Measurements from ENCODE around the gene CLIP3.
"Not testable (repeated sequence)": the region's sequence is repeated elsewhere in the genome, so short reads cannot be mapped to it uniquely, and the experiment has no call there.

Gene CLIP3

GRCh38 chr19:36032251-36033104, at the start of gene CLIP3:
Gene CLIP3 (minus strand): TSS chr19:36032873. CDS start chr19:36032357, 516 bp downstream.
- peak; percentile 79 for DNase-seq

- no peak for DNase-seq
Measured at GRCh38 chr19:36081894-36082293, 49.2 kb upstream of the CLIP3 start.

GRCh38 chr19:36081385-36081784, 48.7 kb upstream of the CLIP3 start:
- DNase-seq = no peak

GRCh38 chr19:36079389-36079945, 46.8 kb upstream of the CLIP3 start:
- DNase-seq = no peak

DNA sequence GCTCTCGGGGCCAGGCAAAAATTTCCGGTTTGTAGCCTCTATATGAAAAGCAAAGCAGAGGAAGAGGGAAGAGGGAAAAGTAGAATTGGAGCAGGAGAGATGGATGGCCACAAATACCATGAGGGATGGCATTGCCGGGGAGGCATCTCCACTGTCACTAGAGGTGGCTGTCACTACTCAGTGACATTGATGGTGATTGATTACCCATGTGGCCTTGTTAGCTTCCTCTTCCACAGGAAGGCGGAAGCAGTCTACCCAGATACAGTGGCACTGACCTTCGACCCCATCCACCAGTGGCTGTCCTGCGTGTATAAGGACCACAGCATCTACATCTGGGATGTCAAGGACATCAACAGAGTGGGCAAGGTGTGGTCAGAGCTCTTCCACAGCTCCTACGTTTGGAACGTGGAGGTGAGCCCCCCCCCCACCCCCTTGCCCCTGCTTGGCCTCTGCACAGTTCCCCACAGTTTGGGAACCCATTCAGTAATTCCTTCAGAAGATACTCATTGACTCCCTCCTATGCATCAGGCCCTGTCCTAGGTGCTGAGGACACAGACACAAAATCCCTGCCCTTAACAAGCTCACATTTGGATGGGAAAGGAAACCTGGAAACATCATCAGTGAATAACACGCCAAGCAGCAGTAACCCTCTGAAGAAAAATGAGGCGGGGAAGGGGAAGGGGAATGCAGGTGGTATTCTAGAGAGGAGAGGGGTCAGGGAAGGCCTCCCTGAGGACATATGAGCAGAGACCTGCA, 40.6 kb upstream of the CLIP3 start:
- DNase-seq = no peak

DNA sequence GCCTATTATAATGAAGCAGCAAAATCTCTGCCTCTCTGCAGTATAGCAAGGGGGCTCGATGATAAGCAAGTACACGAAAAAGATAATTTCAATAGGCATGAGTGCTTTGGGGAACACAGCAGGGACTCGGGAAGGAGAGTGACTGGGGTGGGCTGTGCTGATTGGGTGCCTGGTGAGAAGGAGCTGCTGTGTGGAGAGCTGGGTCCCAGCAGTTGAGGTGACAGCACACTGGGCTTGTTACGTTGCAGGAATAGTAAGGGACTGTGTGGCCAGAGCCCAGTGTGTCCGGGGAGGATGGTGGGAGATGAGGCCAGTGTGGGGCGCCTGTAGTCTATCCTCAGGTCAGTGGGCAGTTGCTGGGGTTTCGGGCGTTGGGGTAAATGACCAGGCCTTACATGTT, 39.4 kb upstream of the CLIP3 start:
- DNase-seq = no peak

- not testable (repeated sequence) for DNase-seq
Measured at GRCh38 chr19:36068810-36069499, 36.3 kb upstream of the CLIP3 start.

DNA sequence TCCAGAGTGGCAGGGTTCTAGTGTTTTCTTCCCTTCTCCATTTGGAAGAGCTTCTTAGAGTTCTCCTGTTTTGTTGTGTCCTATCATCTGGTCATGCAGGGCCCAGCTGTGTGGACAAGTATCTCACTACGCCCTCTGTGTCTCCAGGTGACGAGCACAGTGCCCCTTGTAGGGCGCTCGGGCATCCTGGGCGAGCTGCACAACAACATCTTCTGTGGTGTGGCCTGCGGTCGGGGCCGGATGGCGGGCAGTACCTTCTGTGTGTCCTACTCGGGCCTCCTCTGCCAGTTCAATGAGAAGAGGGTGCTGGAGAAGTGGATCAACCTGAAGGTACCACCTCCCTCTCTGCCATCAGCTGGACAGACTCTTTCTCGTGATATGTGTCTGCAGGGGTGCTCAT, 35.0 kb upstream of the CLIP3 start:
- DNase-seq = no peak

DNA sequence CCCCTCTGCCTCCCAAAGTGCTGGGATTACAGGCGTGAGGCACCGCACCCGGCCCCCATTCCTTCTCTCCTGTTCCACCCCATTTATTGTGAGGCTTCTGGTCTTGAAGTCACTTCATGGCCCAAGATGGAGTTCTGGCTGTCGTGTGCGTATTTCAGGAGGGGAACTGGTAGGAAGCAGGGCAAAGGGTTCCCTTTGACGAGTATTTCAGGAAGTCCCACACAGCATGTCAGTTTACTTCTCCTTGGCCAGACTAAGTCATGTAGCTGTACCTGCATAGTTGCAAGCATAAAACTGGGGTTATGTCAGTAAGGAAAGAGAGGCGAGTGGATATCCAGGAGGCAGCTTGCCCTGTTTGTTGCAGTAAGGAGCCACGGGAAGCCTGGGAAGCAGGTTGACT, 32.2 kb upstream of the CLIP3 start:
- DNase-seq = no peak

GRCh38 chr19:36061367-36061766, 28.7 kb upstream of the CLIP3 start:
- DNase-seq = no peak

DNA sequence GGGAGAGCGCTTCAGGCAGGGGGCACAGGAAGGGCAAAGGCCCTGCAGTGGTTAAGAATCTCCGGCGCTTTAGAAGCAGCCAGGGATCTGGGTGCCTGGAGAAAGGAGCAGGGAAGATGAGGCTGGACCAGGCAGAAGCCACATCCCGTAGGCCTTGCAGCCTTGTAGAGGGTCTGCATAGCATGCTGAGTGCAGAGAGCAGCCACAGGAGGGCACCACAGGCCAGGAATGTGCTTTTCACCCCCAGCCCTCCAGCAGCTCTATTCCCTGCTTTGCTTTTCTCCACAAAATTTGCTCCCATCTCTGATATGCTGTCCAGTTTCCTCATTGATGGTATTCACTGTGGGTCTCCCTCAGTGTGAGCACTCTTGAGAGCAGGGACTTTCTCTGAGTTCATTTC, 27.8 kb upstream of the CLIP3 start:
- DNase-seq = no peak

GRCh38 chr19:36059180-36059910, 26.7 kb upstream of the CLIP3 start:
- DNase-seq = no peak

DNA sequence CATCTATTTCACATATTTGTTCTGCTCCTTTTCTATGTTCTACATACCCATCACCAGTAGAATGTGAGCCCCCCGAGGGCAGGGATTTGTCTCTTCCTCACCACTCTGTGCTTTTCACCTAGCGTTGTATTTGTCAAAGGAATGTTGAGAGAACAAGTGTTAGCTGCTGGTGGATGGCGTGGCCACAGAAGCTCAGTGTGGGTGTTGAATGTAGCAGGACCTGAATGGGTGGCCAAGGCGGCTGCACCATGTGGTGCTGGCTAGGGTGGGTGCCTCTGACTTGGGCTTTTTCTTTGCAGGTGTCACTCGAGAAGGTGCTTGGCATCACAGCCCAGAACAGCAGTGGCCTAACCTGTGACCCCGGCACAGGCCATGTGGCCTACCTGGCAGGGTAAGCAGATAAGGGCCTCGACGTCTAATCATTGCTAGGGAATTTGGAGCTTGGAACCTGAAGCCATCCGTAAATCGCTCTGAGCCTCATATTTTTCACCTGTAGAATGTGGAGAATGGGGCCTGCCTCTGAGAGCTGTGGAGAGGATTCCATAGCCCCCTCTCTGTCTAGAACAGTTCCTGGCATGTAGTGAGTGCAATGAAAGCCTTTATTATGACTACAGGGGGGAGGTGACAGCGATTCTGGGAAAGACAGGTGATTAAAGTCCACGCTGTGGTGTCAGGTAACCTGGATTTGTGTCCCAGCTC, 26.0 kb upstream of the CLIP3 start:
- DNase-seq = no peak

- DNase-seq = peak; percentile 99
Measured at GRCh38 chr19:36054733-36055686, 22.3 kb upstream of the CLIP3 start, which contains the start of gene WDR62. Gene WDR62 (plus strand): TSS chr19:36054897. CDS start chr19:36054972, 75 bp downstream.

DNA sequence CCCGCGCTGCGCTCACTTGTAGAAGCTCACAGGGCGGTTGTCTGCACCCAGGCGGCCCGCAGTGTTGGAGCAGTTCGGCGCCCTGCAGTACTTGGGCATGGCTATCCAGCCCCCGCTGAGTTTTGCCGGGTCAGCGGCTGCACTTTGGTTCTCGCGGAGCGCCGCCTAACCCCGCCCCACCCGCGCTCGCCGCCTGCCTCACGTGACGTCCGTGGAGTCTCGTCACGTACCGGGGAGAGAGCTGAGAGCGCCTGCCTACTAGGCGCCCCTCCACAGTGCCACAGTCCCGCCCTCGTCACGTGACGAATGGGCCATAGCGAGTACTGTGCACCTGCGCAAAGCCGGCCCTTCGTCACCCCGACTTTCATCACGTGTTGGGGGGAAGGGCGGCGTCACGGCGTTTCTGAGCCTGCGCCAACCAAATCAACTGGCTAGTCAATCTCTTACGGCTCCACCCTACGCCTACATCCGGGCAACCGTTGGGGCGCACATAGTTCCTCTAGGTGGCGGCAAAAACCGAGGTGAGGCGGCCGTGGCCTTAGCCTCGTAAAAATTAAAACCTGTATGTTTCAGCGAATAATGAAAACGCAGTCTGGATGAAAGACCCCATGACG, 21.6 kb upstream of the CLIP3 start, which contains the start of gene THAP8:
Gene THAP8, minus strand, starts transcription at position 167 of the 614 bp plus-strand sequence. Its CDS starts 68 bp downstream, at position 99.
- DNase-seq = peak; percentile 100

- DNase-seq = no peak
Measured at GRCh38 chr19:36051637-36052036, 19.0 kb upstream of the CLIP3 start.

- no peak for DNase-seq
Measured at GRCh38 chr19:36051236-36051635, 18.6 kb upstream of the CLIP3 start.

- DNase-seq = no peak
Measured at GRCh38 chr19:36049080-36049698, 16.5 kb upstream of the CLIP3 start.

DNA sequence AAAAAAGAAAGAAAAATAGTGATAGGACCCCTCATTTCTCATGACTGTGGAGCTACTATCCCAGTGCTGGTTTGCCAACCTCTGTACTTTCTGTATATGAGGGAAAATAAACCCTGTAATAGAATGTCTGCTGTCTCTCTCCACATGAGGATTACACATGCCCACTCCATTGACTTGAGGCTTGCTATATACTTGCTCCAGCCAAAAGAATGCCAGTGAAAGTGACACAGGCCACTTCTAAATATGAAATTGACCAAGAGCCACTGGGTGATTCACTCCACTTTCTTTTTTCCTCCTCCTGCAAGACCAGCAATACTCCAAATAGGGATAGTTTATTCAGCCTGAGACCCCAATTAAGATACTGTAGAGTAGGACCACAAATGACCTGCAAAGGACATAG, 15.2 kb upstream of the CLIP3 start:
- no peak for DNase-seq
